ENCODE results near the gene DMBT1.

The DMBT1 gene

GRCh38 chr10:122560279-122560804 is at the start of gene DMBT1:
Gene DMBT1 (plus strand): TSS chr10:122560754. CDS start chr10:122560771, 17 bp downstream.
- TF ChIP-seq CTCF (IDR thresholded peaks at IDR 0.05; ENCODE audit: low read depth, low read length), result no peak

GRCh38 chr10:122513053-122513452 is 47.5 kb upstream of the DMBT1 start:
- H3K4me3 ChIP-seq (ENCODE audit: low read depth, low read length), result no peak overlapping the region
- TF ChIP-seq CTCF (IDR thresholded peaks at IDR 0.05; ENCODE audit: low read depth, low read length), result no peak

More at GRCh38 chr10:122560279-122560804, at the start of gene DMBT1:
- no peak within 1 kb of the TSS for H3K4me3 ChIP-seq (ENCODE audit: low read depth, low read length)

GRCh38 chr10:122514045-122514840 is 46.3 kb upstream of the DMBT1 start:
- H3K4me3 ChIP-seq (ENCODE audit: low read depth, low read length), result no peak overlapping the region

GRCh38 chr10:122515022-122515424 is 45.5 kb upstream of the DMBT1 start:
- H3K4me3 ChIP-seq (ENCODE audit: low read depth, low read length), result no peak overlapping the region
- no peak for TF ChIP-seq CTCF (IDR thresholded peaks at IDR 0.05; ENCODE audit: low read depth, low read length)

More at GRCh38 chr10:122514045-122514840, 46.3 kb upstream of the DMBT1 start:
- TF ChIP-seq CTCF (IDR thresholded peaks at IDR 0.05; ENCODE audit: low read depth, low read length), result no peak

GRCh38 chr10:122515588-122516231 is 44.8 kb upstream of the DMBT1 start:
- H3K4me3 ChIP-seq (ENCODE audit: low read depth, low read length), result no peak overlapping the region
- TF ChIP-seq CTCF (IDR thresholded peaks at IDR 0.05; ENCODE audit: low read depth, low read length), result no peak

- TF ChIP-seq CTCF (IDR thresholded peaks at IDR 0.05; ENCODE audit: low read depth, low read length), result no peak
- H3K4me3 ChIP-seq (ENCODE audit: low read depth, low read length), result no peak overlapping the region
Observed at GRCh38 chr10:122516734-122517133, 43.8 kb upstream of the DMBT1 start.

- no peak for TF ChIP-seq CTCF (IDR thresholded peaks at IDR 0.05; ENCODE audit: low read depth, low read length)
- H3K4me3 ChIP-seq (ENCODE audit: low read depth, low read length), result no peak overlapping the region
Observed at GRCh38 chr10:122519144-122519543, 41.4 kb upstream of the DMBT1 start.
